ENCODE results near the gene BUD31. TPM values are rescaled to one million over a fixed set of nuclear protein-coding genes. Genes with fewer than 3 reads are reported as not detected.

The BUD31 gene
- total RNA-seq, 4 donors from 2014 or later: 23.3 to 46.8 (median 28.0) TPM

- in situ Hi-C loops (cut with MboI; ENCODE audit: low sequenced_read_pairs in 4 of 4) (no loop called here), intact Hi-C loops (cut with DNase I; ENCODE audit: low total_unique reads) (no loop called here)
- TF ChIP-seq POLR2A (IDR thresholded peaks at IDR 0.05) (no peak), CTCF (IDR thresholded peaks at IDR 0.05 in 4 of 5, conservative IDR thresholded peaks at IDR 0.05 in 1 of 5) (no peak)
- Histone ChIP-seq H3K4me3 (no peak overlapping the region), H3K27me3 (no peaks in the 10 kb centered on the region), H3K27ac (no peak overlapping the region), H3K36me3 (peaks cover 0 to 4% of the 10 kb centered on the region in 2 donors), H3K4me1 (peaks cover 0 to 8% of the 10 kb centered on the region in 2 donors), H3K9me3 (no peaks in the 10 kb centered on the region)
- ATAC-seq: no peak
- no peak for DNase-seq
Observed at GRCh38 chr7:99387912-99388311, 20.9 kb upstream of the BUD31 start.

GRCh38 chr7:99389772-99390171 is 19.0 kb upstream of the BUD31 start:
- no peaks in the 10 kb centered on the region for H3K9me3 ChIP-seq
- intact Hi-C loops (cut with DNase I; ENCODE audit: low total_unique reads) (no loop called here), in situ Hi-C loops (cut with MboI; ENCODE audit: low sequenced_read_pairs in 4 of 4) (no loop called here)
- no peak overlapping the region for H3K4me3 ChIP-seq
- DNase-seq (no peak), ATAC-seq (no peak)
- no peak for TF ChIP-seq CTCF (IDR thresholded peaks at IDR 0.05 in 4 of 5, conservative IDR thresholded peaks at IDR 0.05 in 1 of 5)
- TF ChIP-seq POLR2A (IDR thresholded peaks at IDR 0.05): no peak
- peaks cover 6 to 18% of the 10 kb centered on the region in 2 donors for H3K4me1 ChIP-seq
- H3K36me3 ChIP-seq: peaks cover 0 to 5% of the 10 kb centered on the region in 2 donors
- no peaks in the 10 kb centered on the region for H3K27me3 ChIP-seq
- no peak overlapping the region for H3K27ac ChIP-seq

- Histone ChIP-seq H3K27me3 (no peaks in the 10 kb centered on the region), H3K9me3 (no peaks in the 10 kb centered on the region), H3K27ac (no peak overlapping the region), H3K36me3 (peaks cover 0 to 18% of the 10 kb centered on the region in 2 donors), H3K4me1 (peaks cover 6 to 18% of the 10 kb centered on the region in 2 donors), H3K4me3 (no peak overlapping the region)
- ATAC-seq: no peak
- intact Hi-C loops (cut with DNase I; ENCODE audit: low total_unique reads): no loop called here
- TF ChIP-seq CTCF (IDR thresholded peaks at IDR 0.05 in 4 of 5, conservative IDR thresholded peaks at IDR 0.05 in 1 of 5) (no peak), POLR2A (IDR thresholded peaks at IDR 0.05) (no peak)
- no peak for DNase-seq
- in situ Hi-C loops (cut with MboI; ENCODE audit: low sequenced_read_pairs in 4 of 4): no loop called here
Observed at GRCh38 chr7:99390941-99391602, 17.7 kb upstream of the BUD31 start.

- in situ Hi-C loops (cut with MboI; ENCODE audit: low sequenced_read_pairs in 4 of 4): no loop called here
- Histone ChIP-seq H3K36me3 (peaks cover 0 to 26% of the 10 kb centered on the region in 2 donors), H3K9me3 (no peaks in the 10 kb centered on the region), H3K4me3 (peak overlapping the region in 3 of 4 donors; percentile 62 to 72 (median 67)), H3K27ac (no peak overlapping the region), H3K4me1 (peaks cover 6 to 18% of the 10 kb centered on the region in 2 donors), H3K27me3 (no peaks in the 10 kb centered on the region)
- ATAC-seq (no peak), DNase-seq (no peak)
- intact Hi-C loops (cut with DNase I; ENCODE audit: low total_unique reads): no loop called here
- TF ChIP-seq CTCF (IDR thresholded peaks at IDR 0.05 in 4 of 5, conservative IDR thresholded peaks at IDR 0.05 in 1 of 5) (no peak), POLR2A (IDR thresholded peaks at IDR 0.05) (no peak)
Observed at GRCh38 chr7:99392046-99392445, 16.7 kb upstream of the BUD31 start.
